ENCODE measurements around the gene PPM1E.

The PPM1E gene

DNA sequence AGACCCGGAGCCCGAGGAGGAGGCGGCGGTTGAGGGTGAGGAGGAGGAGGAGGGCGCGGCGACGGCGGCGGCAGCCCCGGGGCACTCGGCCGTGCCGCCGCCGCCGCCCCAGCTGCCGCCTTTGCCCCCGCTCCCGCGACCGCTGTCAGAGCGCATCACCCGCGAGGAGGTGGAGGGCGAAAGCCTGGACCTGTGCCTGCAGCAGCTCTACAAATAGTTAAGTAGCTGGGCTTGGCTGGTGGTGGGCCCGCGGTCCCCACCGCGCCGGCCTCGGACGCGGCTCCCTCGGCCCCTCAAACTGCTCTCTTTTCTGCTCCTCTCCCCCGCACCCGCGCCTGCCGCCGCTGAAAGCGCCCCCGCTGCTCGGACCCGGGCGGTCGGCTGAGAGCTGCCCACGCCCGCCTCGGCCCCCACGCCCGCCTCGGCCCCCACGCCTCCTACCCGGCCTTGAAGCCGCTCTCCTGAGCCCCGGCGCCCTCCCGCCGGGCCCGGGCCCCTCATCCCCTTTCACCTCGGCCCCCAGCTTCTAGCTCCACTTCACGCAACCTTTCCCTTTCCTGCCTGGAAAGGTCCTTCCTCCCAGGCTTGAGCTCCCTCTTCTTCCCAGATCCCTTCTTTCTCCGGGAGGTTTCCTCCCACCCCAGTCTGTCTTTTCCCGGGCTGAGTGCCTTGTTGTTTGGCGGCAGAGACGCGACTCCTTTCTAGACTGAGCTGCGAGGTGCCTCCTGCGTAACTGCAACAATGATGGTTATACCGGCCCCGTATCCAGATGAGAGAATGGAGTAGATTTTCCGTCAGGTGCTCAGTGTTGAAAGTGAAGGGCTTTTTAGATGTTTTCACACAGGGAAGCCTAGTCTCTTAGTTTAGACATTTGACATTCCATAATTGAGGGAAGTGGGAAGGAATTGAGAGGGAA, 850 bp downstream of the PPM1E start:
- H3K4me2 ChIP-seq (ENCODE audit: low read depth, low read length, poor library complexity, severe bottlenecking): peak overlapping the region; percentile 82
- H3K9ac ChIP-seq (ENCODE audit: low read depth, low read length, poor library complexity, severe bottlenecking): peak overlapping the region; percentile 70
- no peaks in the 10 kb centered on the region for H3K9me3 ChIP-seq (ENCODE audit: insufficient read depth, low read depth, low read length)
- peak overlapping the region; percentile 82; the same call in 1 of the 2 replicates for H2AFZ ChIP-seq (ENCODE audit: low read length)
- H3F3A ChIP-seq (ENCODE audit: low read depth): 0 out of 2 replicates have a peak, but pooled peaks cover 4% of the 10 kb centered on the region
- H3K9me2 ChIP-seq (replicated peaks; ENCODE audit: low read depth, low read length): no peaks in the 10 kb centered on the region
- H3K4me3 ChIP-seq (ENCODE audit: low read length, poor library complexity, severe bottlenecking): peak overlapping the region; percentile 83
- no peaks in the 10 kb centered on the region; the same call in 1 of the 2 replicates for H3K79me2 ChIP-seq (ENCODE audit: insufficient read depth, low read length)
- TF ChIP-seq EZH2phosphoT487 (IDR thresholded peaks at IDR 0.05; ENCODE audit: borderline replicate concordance): no peak
- peaks cover 5% of the 10 kb centered on the region for H3K4me1 ChIP-seq (ENCODE audit: insufficient read depth, low read length, poor library complexity, severe bottlenecking)
- H3K27me3 ChIP-seq (ENCODE audit: insufficient read depth, low read length, poor library complexity, severe bottlenecking): no peaks in the 10 kb centered on the region
- H4K20me1 ChIP-seq (ENCODE audit: insufficient read depth, low read length, poor library complexity, severe bottlenecking): no peaks in the 10 kb centered on the region
- H3K36me3 ChIP-seq (ENCODE audit: insufficient read depth, low read length): no peaks in the 10 kb centered on the region

DNA sequence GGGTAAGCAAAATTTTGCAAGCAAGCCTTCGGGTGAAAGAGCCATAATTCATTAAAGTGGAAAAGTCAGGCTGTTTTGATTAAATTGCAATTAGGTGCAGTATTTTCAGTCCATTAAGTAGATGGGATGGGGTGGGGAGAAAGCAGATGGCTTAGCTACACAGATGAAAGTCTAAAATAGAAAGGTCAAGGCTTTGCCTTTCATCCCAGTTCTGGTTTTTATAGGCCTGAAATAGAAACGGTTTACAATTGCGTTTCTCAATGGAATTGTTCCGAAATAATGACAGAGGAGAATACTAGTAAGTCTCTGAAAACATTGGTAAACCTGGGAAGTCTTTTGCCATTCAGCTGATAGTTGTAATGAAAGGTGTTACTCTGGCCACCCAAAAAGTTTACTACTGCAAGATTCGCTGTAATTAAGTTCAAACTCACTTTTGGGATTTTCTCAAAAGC, 1.5 kb downstream of the PPM1E start:
- Histone ChIP-seq H3K36me3 (ENCODE audit: insufficient read depth, low read length) (no peaks in the 10 kb centered on the region), H3K9me3 (ENCODE audit: insufficient read depth, low read depth, low read length) (no peaks in the 10 kb centered on the region), H3K27me3 (ENCODE audit: insufficient read depth, low read length, poor library complexity, severe bottlenecking) (no peaks in the 10 kb centered on the region), H3K9me2 (replicated peaks; ENCODE audit: low read depth, low read length) (no peaks in the 10 kb centered on the region), H2AFZ (ENCODE audit: low read length) (peak overlapping the region; percentile 66; the same call in 1 of the 2 replicates), H3F3A (ENCODE audit: low read depth) (0 out of 2 replicates have a peak, but pooled peaks cover 4% of the 10 kb centered on the region), H4K20me1 (ENCODE audit: insufficient read depth, low read length, poor library complexity, severe bottlenecking) (no peaks in the 10 kb centered on the region), H3K79me2 (ENCODE audit: insufficient read depth, low read length) (no peaks in the 10 kb centered on the region; the same call in 1 of the 2 replicates), H3K9ac (ENCODE audit: low read depth, low read length, poor library complexity, severe bottlenecking) (peak overlapping the region; percentile 70), H3K4me2 (ENCODE audit: low read depth, low read length, poor library complexity, severe bottlenecking) (peak overlapping the region; percentile 82), H3K4me1 (ENCODE audit: insufficient read depth, low read length, poor library complexity, severe bottlenecking) (peaks cover 5% of the 10 kb centered on the region), H3K4me3 (ENCODE audit: low read length, poor library complexity, severe bottlenecking) (peak overlapping the region; percentile 83)
- no peak for TF ChIP-seq EZH2phosphoT487 (IDR thresholded peaks at IDR 0.05; ENCODE audit: borderline replicate concordance)
- TF ChIP-seq, protein P1, sequence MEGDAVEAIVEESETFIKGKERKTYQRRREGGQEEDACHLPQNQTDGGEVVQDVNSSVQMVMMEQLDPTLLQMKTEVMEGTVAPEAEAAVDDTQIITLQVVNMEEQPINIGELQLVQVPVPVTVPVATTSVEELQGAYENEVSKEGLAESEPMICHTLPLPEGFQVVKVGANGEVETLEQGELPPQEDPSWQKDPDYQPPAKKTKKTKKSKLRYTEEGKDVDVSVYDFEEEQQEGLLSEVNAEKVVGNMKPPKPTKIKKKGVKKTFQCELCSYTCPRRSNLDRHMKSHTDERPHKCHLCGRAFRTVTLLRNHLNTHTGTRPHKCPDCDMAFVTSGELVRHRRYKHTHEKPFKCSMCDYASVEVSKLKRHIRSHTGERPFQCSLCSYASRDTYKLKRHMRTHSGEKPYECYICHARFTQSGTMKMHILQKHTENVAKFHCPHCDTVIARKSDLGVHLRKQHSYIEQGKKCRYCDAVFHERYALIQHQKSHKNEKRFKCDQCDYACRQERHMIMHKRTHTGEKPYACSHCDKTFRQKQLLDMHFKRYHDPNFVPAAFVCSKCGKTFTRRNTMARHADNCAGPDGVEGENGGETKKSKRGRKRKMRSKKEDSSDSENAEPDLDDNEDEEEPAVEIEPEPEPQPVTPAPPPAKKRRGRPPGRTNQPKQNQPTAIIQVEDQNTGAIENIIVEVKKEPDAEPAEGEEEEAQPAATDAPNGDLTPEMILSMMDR (conservative IDR thresholded peaks at IDR 0.05; ENCODE audit: low read length): no peak

DNA sequence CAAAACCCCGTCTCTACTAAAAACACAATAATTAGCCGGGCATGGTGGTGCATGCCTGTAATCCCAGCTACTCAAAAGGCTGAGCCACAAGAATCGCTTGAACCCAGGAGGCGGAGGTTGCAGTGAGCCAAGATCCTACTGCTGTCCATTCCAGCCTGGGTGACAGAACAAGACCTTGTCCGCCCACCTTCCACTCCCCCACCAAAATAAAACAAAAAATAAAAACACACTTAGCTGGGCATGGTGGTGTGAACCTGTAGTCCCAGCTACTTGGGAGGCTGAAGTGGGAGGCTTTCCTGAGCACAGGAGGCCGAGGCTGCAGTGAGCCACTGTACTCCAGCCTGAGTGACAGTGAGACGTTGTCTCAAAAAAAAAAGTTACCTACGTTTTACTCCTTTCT, 3.2 kb downstream of the PPM1E start:
- Histone ChIP-seq H3K4me3 (ENCODE audit: low read length, poor library complexity, severe bottlenecking) (no peak overlapping the region), H4K20me1 (ENCODE audit: insufficient read depth, low read length, poor library complexity, severe bottlenecking) (no peaks in the 10 kb centered on the region), H3K27me3 (ENCODE audit: insufficient read depth, low read length, poor library complexity, severe bottlenecking) (no peaks in the 10 kb centered on the region), H3K9me2 (replicated peaks; ENCODE audit: low read depth, low read length) (no peaks in the 10 kb centered on the region), H2AFZ (ENCODE audit: low read length) (no peak overlapping the region), H3K79me2 (ENCODE audit: insufficient read depth, low read length) (no peaks in the 10 kb centered on the region; the same call in 1 of the 2 replicates), H3K36me3 (ENCODE audit: insufficient read depth, low read length) (no peaks in the 10 kb centered on the region), H3K4me1 (ENCODE audit: insufficient read depth, low read length, poor library complexity, severe bottlenecking) (peaks cover 5% of the 10 kb centered on the region), H3K9ac (ENCODE audit: low read depth, low read length, poor library complexity, severe bottlenecking) (no peak overlapping the region), H3K9me3 (ENCODE audit: insufficient read depth, low read depth, low read length) (no peaks in the 10 kb centered on the region), H3F3A (ENCODE audit: low read depth) (0 out of 2 replicates have a peak, but pooled peaks cover 4% of the 10 kb centered on the region), H3K4me2 (ENCODE audit: low read depth, low read length, poor library complexity, severe bottlenecking) (no peak overlapping the region)
- no peak for TF ChIP-seq EZH2phosphoT487 (IDR thresholded peaks at IDR 0.05; ENCODE audit: borderline replicate concordance)
- TF ChIP-seq, protein P1 (conservative IDR thresholded peaks at IDR 0.05; ENCODE audit: low read length): no peak

All from Loucy (cell line).